ENCODE data around the gene PLD4.

Gene PLD4

GRCh38 chr14:104955396-104955770 lies 30.7 kb downstream of the PLD4 start:
- H3K27ac ChIP-seq (ENCODE audit: low read depth, low read length), result no peak overlapping the region
- no peaks in the 10 kb centered on the region for H3K36me3 ChIP-seq (ENCODE audit: control insufficient read depth, insufficient read depth, low read length)
- no peaks in the 10 kb centered on the region for H3K27me3 ChIP-seq (ENCODE audit: control insufficient read depth, insufficient read depth, low read length)
- no peaks in the 10 kb centered on the region for H3K4me1 ChIP-seq (ENCODE audit: control insufficient read depth, insufficient read depth, low read length)
- no peak overlapping the region for H3K9ac ChIP-seq (ENCODE audit: low read length)
- no peak overlapping the region for H3K4me3 ChIP-seq (ENCODE audit: low read depth, low read length)
- H3K9me3 ChIP-seq (ENCODE audit: control insufficient read depth, insufficient read depth, low read depth, low read length), result no peaks in the 10 kb centered on the region

- no peak overlapping the region for H3K27ac ChIP-seq (ENCODE audit: low read depth, low read length)
- H3K9ac ChIP-seq (ENCODE audit: low read length), result no peak overlapping the region
- no peak overlapping the region for H3K4me3 ChIP-seq (ENCODE audit: low read depth, low read length)
- H3K9me3 ChIP-seq (ENCODE audit: control insufficient read depth, insufficient read depth, low read depth, low read length), result no peaks in the 10 kb centered on the region
- H3K4me1 ChIP-seq (ENCODE audit: control insufficient read depth, insufficient read depth, low read length), result no peaks in the 10 kb centered on the region
- no peaks in the 10 kb centered on the region for H3K36me3 ChIP-seq (ENCODE audit: control insufficient read depth, insufficient read depth, low read length)
- no peaks in the 10 kb centered on the region for H3K27me3 ChIP-seq (ENCODE audit: control insufficient read depth, insufficient read depth, low read length)
These were observed 31.7 kb downstream of the PLD4 start for GRCh38 chr14:104956290-104956890.

- H3K9ac ChIP-seq (ENCODE audit: low read length), result no peak overlapping the region
These were observed 32.8 kb downstream of the PLD4 start for GRCh38 chr14:104957146-104958113.

GRCh38 chr14:104964546-104964945 lies 39.9 kb downstream of the PLD4 start:
- Histone ChIP-seq H3K9ac (ENCODE audit: low read length) (no peak overlapping the region), H3K36me3 (ENCODE audit: control insufficient read depth, insufficient read depth, low read length) (no peaks in the 10 kb centered on the region), H3K4me3 (ENCODE audit: low read depth, low read length) (no peak overlapping the region), H3K27ac (ENCODE audit: low read depth, low read length) (no peak overlapping the region), H3K4me1 (ENCODE audit: control insufficient read depth, insufficient read depth, low read length) (peaks cover 29% of the 10 kb centered on the region), H3K27me3 (ENCODE audit: control insufficient read depth, insufficient read depth, low read length) (peaks cover 11% of the 10 kb centered on the region), H3K9me3 (ENCODE audit: control insufficient read depth, insufficient read depth, low read depth, low read length) (no peaks in the 10 kb centered on the region)

More at GRCh38 chr14:104957146-104958113, 32.8 kb downstream of the PLD4 start:
- Histone ChIP-seq H3K27ac (ENCODE audit: low read depth, low read length) (no peak overlapping the region), H3K9me3 (ENCODE audit: control insufficient read depth, insufficient read depth, low read depth, low read length) (no peaks in the 10 kb centered on the region), H3K27me3 (ENCODE audit: control insufficient read depth, insufficient read depth, low read length) (no peaks in the 10 kb centered on the region), H3K4me3 (ENCODE audit: low read depth, low read length) (no peak overlapping the region), H3K36me3 (ENCODE audit: control insufficient read depth, insufficient read depth, low read length) (no peaks in the 10 kb centered on the region), H3K4me1 (ENCODE audit: control insufficient read depth, insufficient read depth, low read length) (no peaks in the 10 kb centered on the region)

GRCh38 chr14:104965561-104966231 lies 41.0 kb downstream of the PLD4 start:
- H3K27me3 ChIP-seq (ENCODE audit: control insufficient read depth, insufficient read depth, low read length), result peaks cover 11% of the 10 kb centered on the region
- no peak overlapping the region for H3K4me3 ChIP-seq (ENCODE audit: low read depth, low read length)

GRCh38 chr14:104966261-104966865 lies 41.7 kb downstream of the PLD4 start:
- Histone ChIP-seq H3K4me1 (ENCODE audit: control insufficient read depth, insufficient read depth, low read length) (peaks cover 41% of the 10 kb centered on the region), H3K9ac (ENCODE audit: low read length) (no peak overlapping the region), H3K36me3 (ENCODE audit: control insufficient read depth, insufficient read depth, low read length) (no peaks in the 10 kb centered on the region), H3K9me3 (ENCODE audit: control insufficient read depth, insufficient read depth, low read depth, low read length) (no peaks in the 10 kb centered on the region), H3K4me3 (ENCODE audit: low read depth, low read length) (no peak overlapping the region), H3K27ac (ENCODE audit: low read depth, low read length) (no peak overlapping the region), H3K27me3 (ENCODE audit: control insufficient read depth, insufficient read depth, low read length) (peaks cover 11% of the 10 kb centered on the region)

More at GRCh38 chr14:104965561-104966231, 41.0 kb downstream of the PLD4 start:
- Histone ChIP-seq H3K36me3 (ENCODE audit: control insufficient read depth, insufficient read depth, low read length) (no peaks in the 10 kb centered on the region), H3K9me3 (ENCODE audit: control insufficient read depth, insufficient read depth, low read depth, low read length) (no peaks in the 10 kb centered on the region), H3K4me1 (ENCODE audit: control insufficient read depth, insufficient read depth, low read length) (peaks cover 37% of the 10 kb centered on the region), H3K9ac (ENCODE audit: low read length) (no peak overlapping the region), H3K27ac (ENCODE audit: low read depth, low read length) (no peak overlapping the region)

- peaks cover 11% of the 10 kb centered on the region for H3K27me3 ChIP-seq (ENCODE audit: control insufficient read depth, insufficient read depth, low read length)
- no peak overlapping the region for H3K9ac ChIP-seq (ENCODE audit: low read length)
- H3K9me3 ChIP-seq (ENCODE audit: control insufficient read depth, insufficient read depth, low read depth, low read length), result no peaks in the 10 kb centered on the region
- H3K27ac ChIP-seq (ENCODE audit: low read depth, low read length), result no peak overlapping the region
- no peaks in the 10 kb centered on the region for H3K36me3 ChIP-seq (ENCODE audit: control insufficient read depth, insufficient read depth, low read length)
- H3K4me3 ChIP-seq (ENCODE audit: low read depth, low read length), result peak overlapping the region; percentile 39
- peaks cover 41% of the 10 kb centered on the region for H3K4me1 ChIP-seq (ENCODE audit: control insufficient read depth, insufficient read depth, low read length)
These were observed 42.3 kb downstream of the PLD4 start for GRCh38 chr14:104966981-104967385.

- H3K4me1 ChIP-seq (ENCODE audit: control insufficient read depth, insufficient read depth, low read length), result peaks cover 46% of the 10 kb centered on the region
- H3K36me3 ChIP-seq (ENCODE audit: control insufficient read depth, insufficient read depth, low read length), result no peaks in the 10 kb centered on the region
- H3K9me3 ChIP-seq (ENCODE audit: control insufficient read depth, insufficient read depth, low read depth, low read length), result no peaks in the 10 kb centered on the region
- no peak overlapping the region for H3K27ac ChIP-seq (ENCODE audit: low read depth, low read length)
- peak overlapping the region; percentile 39 for H3K4me3 ChIP-seq (ENCODE audit: low read depth, low read length)
- H3K9ac ChIP-seq (ENCODE audit: low read length), result no peak overlapping the region
- H3K27me3 ChIP-seq (ENCODE audit: control insufficient read depth, insufficient read depth, low read length), result peaks cover 11% of the 10 kb centered on the region
These were observed 42.9 kb downstream of the PLD4 start for GRCh38 chr14:104967386-104968152.

- no peak overlapping the region for H3K27ac ChIP-seq (ENCODE audit: low read depth, low read length)
- no peaks in the 10 kb centered on the region for H3K9me3 ChIP-seq (ENCODE audit: control insufficient read depth, insufficient read depth, low read depth, low read length)
- no peaks in the 10 kb centered on the region for H3K36me3 ChIP-seq (ENCODE audit: control insufficient read depth, insufficient read depth, low read length)
- peaks cover 11% of the 10 kb centered on the region for H3K27me3 ChIP-seq (ENCODE audit: control insufficient read depth, insufficient read depth, low read length)
- no peak overlapping the region for H3K9ac ChIP-seq (ENCODE audit: low read length)
- H3K4me3 ChIP-seq (ENCODE audit: low read depth, low read length), result peak overlapping the region; percentile 39
- H3K4me1 ChIP-seq (ENCODE audit: control insufficient read depth, insufficient read depth, low read length), result peaks cover 52% of the 10 kb centered on the region
These were observed 43.5 kb downstream of the PLD4 start for GRCh38 chr14:104968153-104968527.
